IPS DF 6.9 (cell line): Measurements from ENCODE around the gene SVBP.

Experiments
- DNase-seq: peaks from one replicate; pipeline ENCODE4 v3.0.0-alpha.2; 2013; ENCODE audit warnings: low read depth, low spot score
- H3K27ac ChIP-seq: one replicate; pipeline ENCODE4 v1.5.1; 2013; ENCODE audit warnings: low read length, control low read depth
- H3K27me3 ChIP-seq: 2 replicates; pipeline ENCODE4 v1.6.1; 2013; ENCODE audit warnings: mild to moderate bottlenecking, low read length; ENCODE audit not compliant: control insufficient read depth, insufficient read depth
- H3K36me3 ChIP-seq: 2 replicates; pipeline ENCODE4 v1.6.1; 2013; ENCODE audit warnings: low read length; ENCODE audit not compliant: control insufficient read depth, insufficient read depth
- H3K4me1 ChIP-seq: 2 replicates; pipeline ENCODE4 v1.6.1; 2013; ENCODE audit warnings: low read length; ENCODE audit not compliant: control insufficient read depth, insufficient read depth
- H3K4me3 ChIP-seq: 2 replicates; pipeline ENCODE4 v1.5.1; 2013; ENCODE audit warnings: mild to moderate bottlenecking, low read length
- H3K9me3 ChIP-seq: 2 replicates; pipeline ENCODE4 v1.6.1; 2013; ENCODE audit warnings: low read length, inconsistent platforms; ENCODE audit not compliant: control insufficient read depth, insufficient read depth
- WGBS: extraction: QIAGEN DNeasy Blood & Tissue Kit; methylation state at CpG from one replicate; pipeline ENCODE4 v1.1.7; 2013; ENCODE audit warnings: mixed read lengths, missing lambda C conversion rate; ENCODE audit not compliant: insufficient read length, insufficient coverage; 5-methylcytosine and 5-hydroxymethylcytosine counted together

SVBP gene

DNA sequence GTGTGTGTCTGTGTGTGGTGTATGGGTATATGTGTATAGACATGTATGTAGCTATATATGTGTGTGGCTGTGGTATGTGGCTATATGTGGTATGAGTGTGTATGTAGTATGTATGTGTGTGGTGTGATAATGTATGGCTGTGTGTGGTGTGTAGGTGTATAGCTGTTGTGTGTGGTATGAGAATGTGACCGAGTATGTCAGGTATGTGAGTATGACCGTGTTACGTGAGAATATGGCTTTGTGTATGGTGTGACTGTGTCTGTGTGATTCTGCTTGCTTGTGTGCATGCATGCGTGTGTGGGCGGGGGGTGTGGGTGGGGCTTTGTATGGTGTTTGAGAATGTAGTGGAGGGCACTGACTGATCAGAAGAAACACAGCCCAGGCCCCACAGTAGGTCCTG lies 32.7 kb upstream of the SVBP start:
- Histone ChIP-seq H3K4me3 (no peak overlapping the region), H3K27me3 (no peaks in the 10 kb centered on the region), H3K4me1 (peaks cover 2% of the 10 kb centered on the region; the same call in 1 of the 2 replicates), H3K27ac (no peak overlapping the region), H3K9me3 (no peaks in the 10 kb centered on the region), H3K36me3 (peaks cover 9% of the 10 kb centered on the region)
- WGBS, result 100% methylated on average over 1 of the region's 5 CpGs
- no peak for DNase-seq

DNA sequence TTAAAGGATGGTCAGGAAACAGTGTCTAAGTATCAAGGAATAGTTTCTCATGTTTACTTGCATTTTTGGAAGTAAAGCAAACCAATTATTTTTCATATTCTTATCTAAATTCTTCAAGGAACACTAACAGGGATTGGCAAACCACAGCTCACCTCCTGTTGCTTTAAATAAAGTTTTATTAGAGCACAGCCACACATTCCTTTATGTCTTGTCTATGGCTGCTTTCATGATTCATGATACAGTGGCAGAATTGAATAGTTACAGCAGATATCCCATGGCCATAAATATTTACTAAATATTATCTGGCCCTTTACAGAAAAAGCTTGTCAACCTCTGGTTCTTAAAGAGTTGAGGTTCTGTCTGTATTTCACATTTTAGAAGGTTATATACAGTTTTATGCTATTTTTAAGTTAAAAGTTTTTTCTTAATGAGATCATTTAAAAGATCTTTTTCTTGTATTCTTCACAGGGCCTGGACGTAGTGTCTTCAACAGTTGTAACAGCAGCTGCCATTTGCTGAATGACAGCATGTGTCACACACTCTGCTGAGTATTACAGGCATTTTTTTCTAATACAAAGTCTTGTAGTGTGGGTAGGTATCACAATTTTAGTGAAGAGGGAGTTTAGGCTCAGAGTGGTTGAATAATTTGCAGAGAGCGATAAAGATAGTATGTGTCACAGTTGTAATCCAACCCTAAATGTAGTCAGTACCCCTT lies 31.8 kb upstream of the SVBP start:
- H3K27ac ChIP-seq, result no peak overlapping the region
- no peak for DNase-seq
- H3K36me3 ChIP-seq, result peaks cover 9% of the 10 kb centered on the region
- H3K9me3 ChIP-seq, result no peaks in the 10 kb centered on the region
- no peaks in the 10 kb centered on the region for H3K27me3 ChIP-seq
- no peak overlapping the region for H3K4me3 ChIP-seq
- no CpG with 5 or more reads among the region's 2 CpGs for WGBS
- H3K4me1 ChIP-seq, result peaks cover 2% of the 10 kb centered on the region; the same call in 1 of the 2 replicates

DNA sequence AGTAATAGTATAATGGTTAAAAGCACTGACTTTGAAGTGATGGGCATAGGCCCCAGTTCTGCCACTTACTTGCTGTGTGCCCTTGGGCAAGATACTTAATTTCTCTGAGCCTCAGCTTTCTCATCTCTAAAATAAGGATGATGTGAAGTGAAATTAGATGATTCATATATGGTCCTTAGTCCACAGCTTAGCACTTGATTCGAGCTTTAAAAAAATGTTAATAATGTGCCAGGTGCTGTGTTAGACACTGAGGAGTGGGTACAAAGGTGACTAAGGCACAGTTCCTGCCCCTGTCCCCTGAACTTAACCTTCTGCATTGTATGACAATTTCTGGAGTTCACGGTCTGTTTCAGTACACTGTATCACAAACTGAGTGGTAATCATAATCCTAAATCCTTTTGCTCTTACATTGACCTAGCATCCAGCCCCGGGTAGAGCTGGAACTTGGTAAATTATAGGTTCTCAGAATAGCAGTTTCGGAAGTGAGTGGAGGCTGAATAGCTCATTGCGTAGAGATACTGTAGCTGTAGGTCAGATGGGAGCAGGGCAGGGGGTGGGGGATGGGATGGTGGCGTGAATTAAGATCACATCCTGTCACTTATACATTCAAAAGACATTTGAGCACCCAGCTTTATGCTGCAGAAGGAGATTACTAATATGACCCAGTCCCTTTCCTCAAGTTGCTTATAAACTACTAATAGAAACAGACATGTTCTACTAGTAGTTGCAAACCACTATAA lies 30.7 kb upstream of the SVBP start:
- H3K27me3 ChIP-seq, result no peaks in the 10 kb centered on the region
- DNase-seq, result no peak
- H3K36me3 ChIP-seq, result peaks cover 9% of the 10 kb centered on the region
- H3K4me1 ChIP-seq, result peaks cover 2% of the 10 kb centered on the region; the same call in 1 of the 2 replicates
- H3K4me3 ChIP-seq, result no peak overlapping the region
- no CpG with 5 or more reads among the region's 6 CpGs for WGBS
- no peak overlapping the region for H3K27ac ChIP-seq
- no peaks in the 10 kb centered on the region for H3K9me3 ChIP-seq

DNA sequence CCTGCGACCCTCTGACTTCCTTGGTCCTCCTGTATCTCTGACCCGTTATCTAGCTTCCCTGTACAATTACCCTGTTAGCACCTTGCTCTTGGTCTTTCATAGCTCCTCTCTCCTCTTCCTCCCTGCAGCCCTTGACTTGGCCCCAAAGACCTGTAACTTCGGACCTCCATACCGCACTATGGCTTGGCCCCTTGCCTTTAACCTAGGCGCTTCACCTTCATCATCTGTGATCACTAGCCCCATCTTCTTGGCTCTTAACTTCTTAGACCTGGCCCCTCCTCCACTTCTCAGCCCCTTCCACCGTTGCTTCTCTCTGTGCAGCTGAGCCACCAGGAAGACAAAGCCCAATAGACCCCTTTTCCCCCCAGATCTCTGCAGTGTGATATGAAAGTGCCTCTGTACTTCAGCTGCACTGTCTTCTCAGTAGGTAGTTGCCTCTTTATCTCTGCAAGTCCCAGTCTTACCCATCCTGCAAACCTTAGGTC lies 30.0 kb upstream of the SVBP start:
- no peaks in the 10 kb centered on the region for H3K27me3 ChIP-seq
- H3K4me3 ChIP-seq, result peak overlapping the region; percentile 84
- H3K36me3 ChIP-seq, result peaks cover 9% of the 10 kb centered on the region
- no peak for DNase-seq
- H3K9me3 ChIP-seq, result no peaks in the 10 kb centered on the region
- no peak overlapping the region for H3K27ac ChIP-seq
- no CpG with 5 or more reads among the region's 6 CpGs for WGBS
- peaks cover 2% of the 10 kb centered on the region; the same call in 1 of the 2 replicates for H3K4me1 ChIP-seq

DNA sequence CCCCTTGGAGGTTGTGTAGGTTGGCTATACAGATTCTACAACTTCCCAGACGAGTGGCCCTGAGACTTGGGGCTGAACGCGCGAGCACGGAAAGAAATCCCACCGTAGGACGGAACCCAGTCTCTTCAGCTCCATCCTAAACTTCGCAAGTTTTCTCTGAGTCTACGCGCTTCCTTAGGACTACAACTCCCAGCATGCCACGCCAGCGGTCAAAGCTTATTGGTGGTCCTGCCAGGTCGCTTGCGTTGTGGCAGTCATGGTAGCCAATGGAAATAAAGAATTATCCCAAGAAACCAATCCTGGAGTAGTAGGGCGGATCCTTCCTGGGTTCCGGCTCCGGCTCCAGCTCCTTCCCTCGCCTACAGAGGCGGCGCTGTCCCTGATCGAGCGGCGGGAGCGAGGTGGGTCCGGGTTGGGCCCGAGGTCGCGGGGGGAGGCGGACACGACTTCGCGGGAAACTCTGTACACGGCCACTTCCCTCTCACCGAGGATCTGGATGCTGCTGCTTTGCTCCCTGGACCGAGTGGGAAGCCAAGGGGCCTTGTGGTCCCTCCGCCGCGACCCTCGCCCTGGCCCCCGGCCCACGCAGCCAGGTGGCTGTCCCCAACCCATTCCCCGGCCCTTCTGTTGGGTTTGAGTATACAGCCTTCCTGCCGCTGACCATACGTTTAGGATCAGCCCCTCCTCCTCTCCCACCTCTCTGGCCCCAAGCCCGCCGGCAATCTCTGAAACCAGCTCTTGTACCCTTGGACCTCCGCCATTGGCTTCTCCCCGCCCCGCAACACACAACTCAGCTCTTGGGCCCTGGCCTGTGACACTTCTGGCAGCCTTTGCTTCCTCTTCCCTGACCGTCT lies 29.3 kb upstream of the SVBP start, which contains the start of gene ZNF691:
ZNF691 (plus strand) TSS at position 357 of the 854 bp plus-strand sequence. CDS start 3,046 bp downstream, outside the sequence.
- H3K9me3 ChIP-seq, result no peaks in the 10 kb centered on the region
- peaks cover 2% of the 10 kb centered on the region; the same call in 1 of the 2 replicates for H3K4me1 ChIP-seq
- peak within 1 kb of the TSS; percentile 84 for H3K4me3 ChIP-seq
- H3K27me3 ChIP-seq, result no peaks in the 10 kb centered on the region
- peaks cover 7% of the 10 kb centered on the region for H3K36me3 ChIP-seq
- H3K27ac ChIP-seq, result no peak within 1 kb of the TSS
- peak; percentile 94 for DNase-seq
- WGBS, result no CpG with 5 or more reads among the region's 50 CpGs

DNA sequence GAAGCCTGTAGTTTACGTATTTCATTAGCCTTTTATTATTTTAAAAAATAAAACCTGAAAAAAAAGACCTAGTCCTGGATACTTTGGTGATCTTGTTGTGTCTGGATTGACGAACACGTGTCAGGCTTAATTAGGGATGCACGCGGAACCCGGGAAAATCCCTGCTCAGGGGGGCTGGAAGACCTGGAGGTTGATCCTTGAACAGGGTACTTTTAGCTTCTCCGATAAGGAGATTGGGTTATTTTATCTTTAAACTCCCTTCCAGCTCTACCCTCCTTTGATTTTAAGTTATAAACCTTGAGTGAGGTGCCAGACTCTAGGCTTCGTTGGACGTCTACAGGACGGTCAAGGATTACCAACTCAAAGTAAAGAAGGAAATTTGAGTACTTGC lies 28.7 kb upstream of the SVBP start:
- no peak overlapping the region for H3K27ac ChIP-seq
- peaks cover 1% of the 10 kb centered on the region; the same call in 1 of the 2 replicates for H3K36me3 ChIP-seq
- no peak for DNase-seq
- peaks cover 2% of the 10 kb centered on the region; the same call in 1 of the 2 replicates for H3K4me1 ChIP-seq
- peak overlapping the region; percentile 44; the same call in 1 of the 2 replicates for H3K4me3 ChIP-seq
- no peaks in the 10 kb centered on the region for H3K27me3 ChIP-seq
- WGBS, result no CpG with 5 or more reads among the region's 10 CpGs
- no peaks in the 10 kb centered on the region for H3K9me3 ChIP-seq

DNA sequence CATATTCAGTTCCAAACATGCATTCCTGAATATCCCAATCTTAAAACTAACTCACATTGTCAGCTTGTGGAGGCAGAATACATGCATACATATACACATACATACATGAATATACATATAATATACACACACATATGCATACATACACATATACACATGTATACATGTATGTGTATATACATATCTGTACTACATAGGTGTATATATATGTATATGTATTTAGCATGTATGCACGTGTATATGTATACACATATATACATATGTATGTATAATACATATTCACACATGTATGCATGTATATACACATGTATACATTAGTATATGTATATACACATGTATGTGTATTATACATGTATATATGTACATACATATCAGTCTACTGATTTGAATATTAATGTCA lies 28.0 kb upstream of the SVBP start:
- WGBS, result no CpG with 5 or more reads among the region's 1 CpG
- no peaks in the 10 kb centered on the region for H3K36me3 ChIP-seq
- H3K27ac ChIP-seq, result no peak overlapping the region
- peaks cover 2% of the 10 kb centered on the region; the same call in 1 of the 2 replicates for H3K4me1 ChIP-seq
- H3K4me3 ChIP-seq, result no peak overlapping the region
- no peak for DNase-seq
- H3K9me3 ChIP-seq, result no peaks in the 10 kb centered on the region
- H3K27me3 ChIP-seq, result no peaks in the 10 kb centered on the region

DNA sequence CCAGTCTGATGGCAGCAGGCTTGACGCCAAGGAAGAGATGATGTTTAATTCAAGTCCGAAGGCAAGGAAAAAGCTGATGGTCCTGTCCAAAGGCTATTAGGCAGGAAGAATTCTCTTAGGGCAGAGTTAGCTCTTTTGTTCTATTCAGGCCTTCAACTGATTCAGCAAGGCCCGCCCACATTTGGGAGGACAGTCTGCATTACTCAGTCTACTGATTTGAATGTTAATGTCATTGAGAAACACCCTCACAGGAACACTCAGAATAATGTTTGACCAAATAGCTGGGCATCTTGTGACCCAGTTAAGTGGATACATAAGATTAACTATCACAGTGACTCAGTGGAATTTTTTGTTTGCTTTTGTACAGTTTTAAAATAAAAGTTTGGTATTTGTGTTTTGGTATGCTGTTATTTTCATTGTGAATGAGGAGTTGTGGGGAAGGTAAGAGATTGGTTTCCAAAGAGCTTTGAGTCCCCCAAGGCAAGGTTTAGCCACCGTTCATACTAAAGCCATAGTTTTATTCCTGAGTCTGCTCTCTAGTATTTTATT lies 27.5 kb upstream of the SVBP start:
- H3K27me3 ChIP-seq, result no peaks in the 10 kb centered on the region
- WGBS, result no CpG with 5 or more reads among the region's 4 CpGs
- H3K36me3 ChIP-seq, result no peaks in the 10 kb centered on the region
- no peak for DNase-seq
- H3K4me1 ChIP-seq, result peaks cover 2% of the 10 kb centered on the region; the same call in 1 of the 2 replicates
- no peaks in the 10 kb centered on the region for H3K9me3 ChIP-seq
- no peak overlapping the region for H3K4me3 ChIP-seq
- no peak overlapping the region for H3K27ac ChIP-seq

DNA sequence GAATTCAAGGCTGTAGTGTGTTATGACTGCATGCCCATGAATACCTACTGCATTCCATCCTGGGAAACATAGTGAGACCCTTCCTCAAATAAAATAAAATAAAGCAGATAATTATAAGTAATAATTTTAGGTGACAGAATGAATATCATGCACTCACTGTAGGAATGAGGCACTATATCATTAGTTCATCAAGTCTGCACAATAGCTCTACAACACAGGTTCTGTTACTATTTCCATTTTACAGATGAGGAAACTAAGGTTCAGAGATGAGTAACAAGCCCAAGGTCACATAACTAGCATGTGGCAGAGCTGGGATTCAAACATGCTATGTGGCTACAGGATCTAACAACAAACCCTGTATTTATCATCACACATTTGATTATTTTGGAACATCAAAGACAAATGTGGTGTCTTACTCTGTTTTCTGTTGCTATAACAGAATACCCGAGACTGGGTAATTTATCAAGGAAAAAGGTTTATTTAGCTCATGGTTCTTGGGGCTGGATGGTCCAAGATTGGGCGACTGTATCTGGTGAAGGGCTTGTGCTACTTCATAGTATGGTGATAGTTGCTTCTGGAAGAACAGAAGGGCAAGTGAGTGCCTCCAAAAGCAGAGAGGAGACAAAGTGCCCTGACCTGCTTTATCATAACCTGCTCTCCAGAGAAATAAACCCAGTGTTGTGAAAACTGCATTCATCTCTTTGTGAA lies 24.4 kb upstream of the SVBP start:
- Histone ChIP-seq H3K9me3 (no peaks in the 10 kb centered on the region), H3K36me3 (no peaks in the 10 kb centered on the region), H3K4me3 (no peak overlapping the region), H3K4me1 (no peaks in the 10 kb centered on the region), H3K27me3 (no peaks in the 10 kb centered on the region), H3K27ac (no peak overlapping the region)
- no CpG with 5 or more reads among the region's 2 CpGs for whole genome bisulfite sequencing
- no peak for DNase-seq
